GM19324 (cell line): ENCODE measurements around the gene C21orf58.
"Not testable (repeated sequence)": the region's sequence is repeated elsewhere in the genome, so short reads cannot be mapped to it uniquely, and the experiment has no call there.

Experiments used
- ATAC-seq: cut with Tn5 transposase; IDR thresholded peaks from one replicate; pipeline ENCODE4 v1.9.1; 2021; ENCODE audit warnings: mild to moderate bottlenecking, moderate library complexity; ENCODE audit not compliant: unreplicated experiment, low FRiP score

C21orf58 gene

GRCh38 chr21:46323710-46324389 lies at the start of gene C21orf58, which contains the start of gene PCNT:
Gene C21orf58, minus strand, starts transcription at chr21:46323870. Its CDS starts 1,132 bp downstream, at chr21:46322738.
Gene PCNT, plus strand, starts transcription at chr21:46324156. Its CDS starts 73 bp downstream, at chr21:46324229.
- ATAC-seq, result peak; percentile 86

DNA sequence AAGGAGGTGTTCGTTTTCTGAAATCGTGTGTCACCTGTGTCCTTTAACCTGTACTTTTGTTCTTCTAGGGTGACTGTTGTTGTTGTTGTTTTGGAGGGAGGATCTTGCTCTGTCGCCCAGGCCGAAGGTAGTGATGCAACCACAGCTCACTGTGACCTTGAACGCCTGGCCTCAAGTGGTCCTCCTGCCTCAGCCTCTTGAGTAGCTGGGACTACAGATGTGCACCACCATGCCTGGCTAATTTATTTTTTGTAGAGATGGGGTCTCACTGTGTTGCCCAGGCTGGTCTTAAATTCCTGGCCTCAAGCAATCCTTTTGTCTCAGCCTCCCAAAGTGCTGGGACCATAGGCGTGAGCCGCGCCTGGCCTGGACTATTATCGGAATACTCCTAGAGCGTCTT lies 49.3 kb upstream of the C21orf58 start:
- not testable (repeated sequence) for ATAC-seq

DNA sequence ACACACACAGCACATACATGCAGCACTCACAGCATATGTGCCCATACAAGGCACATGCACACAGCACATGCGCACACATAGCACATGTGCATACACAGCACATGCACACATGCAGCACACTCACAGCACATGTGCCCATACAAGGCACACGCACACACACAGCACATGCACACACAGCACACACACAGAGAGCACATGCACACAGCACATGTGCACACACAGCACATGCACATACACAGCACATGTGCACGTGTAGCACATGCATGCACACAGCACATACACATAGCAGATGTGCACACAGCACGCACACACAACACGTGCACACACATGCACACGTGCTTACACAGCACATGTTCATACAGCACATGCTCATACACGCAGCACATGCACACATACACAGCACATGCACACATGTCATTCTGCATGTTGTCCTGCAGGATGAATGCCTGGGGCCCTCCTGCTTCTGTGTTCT lies 48.4 kb upstream of the C21orf58 start:
- no peak for ATAC-seq

DNA sequence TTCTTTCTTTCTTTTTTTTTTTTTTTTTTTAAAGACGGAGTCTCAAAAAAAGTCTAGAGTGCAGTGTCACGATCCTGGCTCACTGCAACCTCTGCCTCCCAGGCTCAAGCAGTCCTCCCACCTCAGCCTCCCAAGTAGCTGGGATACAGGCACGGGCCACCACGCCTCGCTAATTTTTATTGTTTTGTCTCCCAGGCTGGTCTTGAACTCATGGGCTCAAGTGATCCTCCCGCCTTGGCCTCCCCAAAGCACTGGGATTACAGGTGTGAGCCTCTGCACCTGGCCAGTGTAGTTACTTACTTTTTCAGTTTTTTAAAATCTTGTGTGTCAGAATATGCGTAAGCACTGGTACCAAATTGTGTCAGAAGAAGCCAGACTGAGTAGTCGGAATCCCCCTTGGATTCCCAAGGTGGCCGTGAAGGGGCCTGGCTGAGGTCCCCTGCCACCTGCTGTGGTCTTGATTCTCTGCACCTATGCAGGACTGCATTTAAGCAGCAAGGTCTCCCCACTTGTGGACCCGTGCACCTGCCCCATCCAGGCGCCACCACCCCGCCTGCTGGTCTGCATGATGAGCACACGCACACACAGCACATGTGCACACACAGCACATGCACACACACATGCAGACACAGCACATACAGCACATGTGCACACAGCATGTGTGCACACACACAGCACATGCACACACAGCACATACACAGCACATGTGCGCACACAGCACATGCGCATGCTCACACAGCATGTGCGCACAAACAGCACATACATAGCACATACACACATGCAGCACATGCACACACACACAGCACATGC lies 47.7 kb upstream of the C21orf58 start:
- ATAC-seq, result no peak

GRCh38 chr21:46369520-46370235 lies 46.0 kb upstream of the C21orf58 start:
- ATAC-seq, result no peak

DNA sequence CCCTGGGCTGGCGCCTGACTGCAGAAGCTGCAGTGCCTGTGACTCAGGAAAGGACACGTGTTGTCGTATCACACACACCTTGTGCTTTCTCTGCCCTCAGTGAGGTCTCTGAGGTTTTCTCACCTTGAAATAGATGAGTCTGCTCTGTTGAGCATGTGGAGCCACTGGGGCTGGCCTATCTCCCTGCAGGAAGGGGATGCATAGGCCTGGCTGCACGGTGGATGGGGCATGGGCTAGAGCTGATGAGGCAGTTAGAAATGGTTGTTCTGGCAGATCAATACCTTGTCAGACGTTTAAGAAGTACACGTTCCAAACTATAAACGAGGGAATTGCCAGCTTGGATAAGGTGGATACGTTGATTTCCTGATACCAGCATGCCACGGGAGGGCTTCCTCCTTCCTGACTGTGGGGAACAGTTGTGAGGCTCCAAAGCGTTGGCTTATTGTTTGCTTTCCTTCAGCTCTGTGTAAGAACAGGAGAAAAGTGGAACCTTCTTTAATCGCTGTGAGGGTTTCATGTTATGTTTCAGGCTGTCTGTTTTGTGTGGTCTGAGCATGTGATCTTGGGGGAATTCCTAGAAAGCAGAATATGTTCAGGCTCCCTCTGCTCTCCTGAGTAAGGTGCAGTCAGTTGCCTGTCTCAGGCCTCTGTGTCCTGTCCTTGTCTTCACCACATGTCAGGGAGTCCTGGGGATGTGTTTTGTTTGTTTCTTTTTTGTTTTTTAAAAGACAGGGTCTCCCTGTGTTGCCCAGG lies 45.0 kb upstream of the C21orf58 start:
- ATAC-seq, result no peak

GRCh38 chr21:46366966-46367365 lies 43.3 kb upstream of the C21orf58 start:
- no peak for ATAC-seq

DNA sequence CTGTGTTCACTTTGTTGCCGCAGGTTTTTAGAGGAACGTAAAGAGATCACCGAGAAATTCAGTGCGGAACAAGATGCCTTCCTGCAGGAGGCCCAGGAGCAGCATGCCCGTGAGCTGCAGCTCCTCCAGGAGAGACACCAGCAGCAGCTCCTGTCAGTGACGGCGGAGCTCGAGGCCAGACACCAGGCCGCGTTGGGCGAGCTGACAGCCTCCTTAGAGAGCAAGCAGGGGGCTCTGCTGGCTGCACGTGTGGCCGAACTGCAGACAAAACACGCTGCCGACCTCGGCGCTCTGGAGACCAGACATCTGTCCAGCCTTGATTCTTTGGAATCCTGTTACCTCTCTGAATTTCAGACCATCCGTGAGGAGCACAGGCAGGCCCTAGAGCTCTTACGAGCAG lies 42.9 kb upstream of the C21orf58 start:
- no peak for ATAC-seq

- no peak for ATAC-seq
Observed at GRCh38 chr21:46366091-46366490, 42.4 kb upstream of the C21orf58 start.

GRCh38 chr21:46363698-46364097 lies 40.0 kb upstream of the C21orf58 start:
- no peak for ATAC-seq

DNA sequence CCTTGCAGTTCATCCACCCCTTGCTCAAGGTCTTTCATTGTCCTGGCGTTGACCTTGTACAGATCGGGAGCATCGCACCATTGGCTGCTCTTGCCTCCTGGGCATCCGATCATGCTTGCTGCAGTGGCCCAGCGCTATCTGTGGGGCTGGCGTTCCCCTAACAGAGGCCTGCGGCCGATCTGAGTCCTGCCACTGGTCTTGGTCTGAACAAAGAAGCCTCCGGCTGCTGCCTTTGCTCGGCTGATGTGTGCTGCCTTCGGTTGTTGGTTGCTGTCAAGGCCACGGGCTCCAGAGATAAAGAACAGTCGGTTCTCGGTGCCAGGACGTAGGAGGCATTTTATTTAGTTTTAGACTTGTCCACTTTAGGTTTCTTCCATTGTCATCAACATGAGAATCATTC lies 39.3 kb upstream of the C21orf58 start:
- no peak for ATAC-seq

- ATAC-seq, result no peak
Observed at GRCh38 chr21:46361935-46362334, 38.3 kb upstream of the C21orf58 start.

DNA sequence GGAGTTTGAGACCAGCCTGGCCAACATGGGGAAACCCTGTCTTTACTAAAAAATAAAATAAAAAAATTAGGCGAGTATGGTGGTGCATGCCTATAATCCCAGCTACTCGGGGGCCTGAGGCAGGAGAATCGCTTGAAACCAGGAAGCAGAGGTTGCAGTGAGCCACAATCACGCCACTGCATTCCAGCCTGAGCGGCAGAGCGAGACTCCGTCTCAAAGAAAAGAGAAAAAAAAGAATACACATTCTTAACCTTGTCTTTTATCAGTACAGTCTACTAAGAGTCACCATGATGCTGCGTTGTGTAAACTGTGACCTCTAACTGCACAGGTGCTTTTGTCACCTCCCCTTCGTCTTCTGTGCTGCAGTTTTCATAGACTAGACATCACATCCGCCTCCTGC lies 37.5 kb upstream of the C21orf58 start:
- no peak for ATAC-seq

- ATAC-seq, result no peak
Observed at GRCh38 chr21:46357684-46358425, 34.2 kb upstream of the C21orf58 start.

DNA sequence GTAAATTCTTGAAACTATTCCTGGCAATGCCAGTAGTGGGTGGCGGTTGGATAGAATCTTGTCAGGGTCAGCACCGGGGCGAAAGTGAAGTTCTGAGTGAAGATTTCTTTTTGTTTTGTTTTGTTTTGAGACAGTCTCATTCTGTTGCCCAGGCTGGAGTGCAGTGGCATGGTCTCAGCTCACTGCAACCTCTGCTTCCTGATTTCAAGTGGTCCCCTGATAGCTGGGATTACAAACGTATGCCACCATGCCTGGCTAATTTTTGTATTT lies 33.6 kb upstream of the C21orf58 start:
- no peak for ATAC-seq

GRCh38 chr21:46356494-46357334 lies 33.0 kb upstream of the C21orf58 start:
- no peak for ATAC-seq

GRCh38 chr21:46356005-46356338 lies 32.3 kb upstream of the C21orf58 start:
- no peak for ATAC-seq

GRCh38 chr21:46355161-46356004 lies 31.7 kb upstream of the C21orf58 start:
- ATAC-seq, result no peak
